GM20000 (cell line): Measurements from ENCODE around the gene LCE3B.

Experiments
- DNase-seq: peaks from one replicate; pipeline ENCODE4 v3.0.0; 2012; ENCODE audit warnings: low spot score
- CTCF ChIP-seq: IDR thresholded peaks from 2 replicates; pipeline ENCODE4 v1.5.1; 2012; ENCODE audit warnings: mild to moderate bottlenecking, control low read depth; ENCODE audit errors: extremely low read depth, missing control alignments

The LCE3B gene

GRCh38 chr1:152657677-152658076, 44.1 kb downstream of the LCE3B start:
- no peak for TF ChIP-seq CTCF
- DNase-seq, result no peak

- no peak for TF ChIP-seq CTCF
- DNase-seq, result no peak
Observed at GRCh38 chr1:152658649-152659048, 45.0 kb downstream of the LCE3B start.

- DNase-seq, result no peak
- TF ChIP-seq CTCF, result no peak
Observed at GRCh38 chr1:152663098-152663497, 49.5 kb downstream of the LCE3B start, which contains the start of gene LCE2D. TSS of gene LCE2D (plus strand) at chr1:152663380. CDS start at chr1:152664106, 726 bp downstream.
